GM21737 (cell line): ENCODE results near the gene PID1.

Experiments used
- ATAC-seq: cut with Tn5 transposase; IDR thresholded peaks from one replicate; pipeline ENCODE4 v1.9.1; 2021; ENCODE audit warnings: mild to moderate bottlenecking, moderate library complexity; ENCODE audit not compliant: unreplicated experiment

Gene PID1

DNA sequence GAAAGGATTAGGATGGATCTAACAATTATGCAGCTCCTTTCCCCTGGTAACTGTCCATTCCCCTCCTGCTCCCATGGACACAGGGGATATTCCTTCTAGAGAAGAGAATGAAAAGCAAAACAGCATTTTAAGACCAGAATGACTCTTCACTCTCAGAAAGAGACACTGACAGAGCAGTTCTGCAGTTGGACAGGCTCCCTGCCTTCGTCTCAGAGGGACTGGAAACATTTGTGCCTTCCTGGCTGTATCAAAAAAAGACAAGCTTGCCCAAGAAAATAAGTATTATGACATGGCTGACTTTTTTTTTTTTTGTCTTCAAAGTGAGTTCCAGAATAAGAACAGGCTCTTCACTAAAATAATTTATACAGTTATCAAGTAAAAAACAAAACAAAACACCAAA is 9.5 kb downstream of the PID1 start:
- no peak for ATAC-seq

DNA sequence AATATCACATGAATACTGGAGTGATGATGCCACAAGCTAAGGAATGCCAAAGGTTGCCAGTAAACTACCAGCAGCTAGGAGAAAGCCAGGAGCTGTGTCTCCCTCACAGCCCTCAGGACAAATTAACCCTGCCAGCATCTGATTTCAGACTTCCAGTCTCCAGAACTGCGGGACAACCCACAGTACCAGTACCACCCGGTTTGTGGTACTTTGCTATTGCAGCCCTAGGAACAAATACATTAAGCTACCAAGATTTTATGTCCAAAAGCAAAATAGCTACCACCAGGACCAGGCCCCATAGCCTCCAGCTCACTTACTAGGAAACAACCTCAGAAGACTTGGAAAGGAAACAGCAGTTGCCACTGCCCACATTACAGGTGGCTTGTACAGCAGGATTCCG is 10.0 kb downstream of the PID1 start:
- ATAC-seq: no peak

DNA sequence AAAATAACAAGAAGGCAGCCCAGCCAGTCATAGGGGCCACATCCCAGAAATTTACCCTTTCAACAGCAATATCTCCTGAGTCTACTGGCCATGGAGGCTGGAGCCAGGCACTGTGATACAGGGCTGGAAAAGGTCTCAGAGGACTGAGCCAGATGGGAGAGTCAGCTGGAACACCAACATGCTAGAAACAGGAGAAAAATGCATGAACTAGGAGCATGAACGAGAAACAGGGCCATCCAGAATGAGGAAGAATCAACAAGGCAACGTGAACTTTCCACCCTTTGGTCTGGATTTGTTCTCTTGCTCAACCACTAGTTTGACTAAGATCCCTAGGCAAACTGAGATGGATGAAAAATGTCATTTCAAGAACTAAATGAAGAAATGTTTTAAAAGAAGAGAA is 13.1 kb downstream of the PID1 start:
- no peak for ATAC-seq

DNA sequence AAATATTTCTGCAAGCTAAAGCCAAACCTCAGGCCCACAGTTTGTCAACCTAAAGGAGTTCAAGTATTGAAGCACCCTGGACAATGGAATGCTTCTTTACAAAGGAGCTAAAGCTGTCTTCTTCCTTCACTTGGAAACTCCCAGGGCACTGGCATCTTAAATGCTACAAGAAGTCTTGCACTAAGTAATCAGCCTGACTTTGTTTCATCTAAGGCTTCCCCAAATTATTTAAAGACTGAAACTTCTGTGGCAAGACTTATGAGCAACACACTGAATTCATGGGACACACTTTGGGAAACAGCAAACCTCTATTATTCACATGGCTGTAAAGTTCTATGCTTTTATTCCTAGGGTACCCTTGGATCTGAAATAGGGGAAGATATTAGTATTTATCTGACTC is 14.7 kb downstream of the PID1 start:
- ATAC-seq: no peak

DNA sequence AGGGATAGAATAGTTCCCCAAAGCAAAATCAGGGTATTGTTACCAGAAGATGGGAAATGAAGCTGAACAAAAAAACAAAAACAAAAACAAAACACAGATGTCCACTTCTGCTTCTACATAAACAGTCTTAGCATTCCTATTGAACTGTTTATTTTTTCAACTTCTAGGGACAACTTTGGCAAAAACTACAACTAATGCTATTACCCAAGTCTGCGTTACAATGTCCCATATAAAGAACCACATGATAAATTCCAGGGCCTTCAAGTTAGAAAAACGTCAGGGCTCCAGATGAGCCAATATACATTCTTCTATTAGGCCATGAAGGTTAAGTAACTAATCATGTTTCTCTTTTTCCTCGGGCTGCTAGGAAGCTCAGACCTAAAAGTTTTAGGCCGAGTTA is 16.9 kb downstream of the PID1 start:
- ATAC-seq: no peak

DNA sequence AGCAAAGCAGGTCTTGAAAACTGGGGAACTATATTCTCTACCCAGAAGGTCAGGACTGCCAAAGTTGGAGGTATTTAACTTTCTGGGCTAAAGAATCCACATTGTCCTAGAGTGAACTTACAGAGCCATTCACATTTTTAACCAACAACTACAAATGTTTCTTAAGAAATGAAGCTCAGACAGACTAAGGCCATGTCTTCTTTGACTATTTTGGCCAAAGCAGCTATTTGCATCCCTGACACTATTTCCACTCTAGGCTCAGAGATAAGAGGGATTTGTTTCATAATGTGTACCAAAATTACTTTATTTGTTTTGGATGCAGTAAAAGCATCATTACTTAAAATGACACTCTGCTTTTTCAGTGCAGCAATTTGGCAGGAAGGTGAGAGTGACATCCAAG is 18.1 kb downstream of the PID1 start:
- no peak for ATAC-seq

DNA sequence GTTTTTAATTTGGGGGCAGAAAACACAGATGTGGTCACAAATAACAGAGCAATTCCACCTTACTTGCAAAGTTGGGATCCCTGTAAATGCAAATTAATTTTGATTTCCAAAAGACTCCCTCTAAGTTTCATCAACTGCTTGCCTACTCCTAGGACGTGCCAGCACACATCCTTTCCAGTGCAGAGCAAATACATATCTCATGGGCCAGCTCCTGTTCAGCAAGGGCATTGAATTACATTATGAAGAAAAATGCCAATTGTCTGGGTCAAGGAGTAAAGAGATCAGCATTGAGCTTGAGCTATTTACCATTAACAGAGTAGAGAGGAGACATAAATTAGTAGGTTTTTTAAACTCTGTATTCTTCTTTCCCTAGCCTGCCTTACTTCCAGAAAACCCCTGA is 18.8 kb downstream of the PID1 start:
- ATAC-seq: no peak

DNA sequence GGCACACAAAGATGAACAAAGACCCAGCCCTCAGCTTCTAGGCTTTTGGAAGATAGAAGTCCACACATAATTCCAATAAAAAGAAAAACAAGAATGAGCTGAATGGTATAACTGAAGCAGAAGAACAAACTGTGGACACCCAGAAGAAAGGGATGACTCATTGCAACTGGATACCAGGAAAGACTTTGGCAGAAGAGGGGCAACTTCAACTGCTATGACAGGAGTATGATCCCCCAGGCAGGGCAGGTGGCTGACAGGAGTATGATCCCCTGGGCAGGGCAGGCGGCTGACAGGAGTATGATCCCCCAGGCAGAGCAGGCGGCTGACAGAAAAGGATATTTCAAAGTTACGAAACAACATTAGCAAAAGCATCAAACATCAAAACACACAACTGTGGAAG is 21.6 kb downstream of the PID1 start:
- ATAC-seq: no peak

DNA sequence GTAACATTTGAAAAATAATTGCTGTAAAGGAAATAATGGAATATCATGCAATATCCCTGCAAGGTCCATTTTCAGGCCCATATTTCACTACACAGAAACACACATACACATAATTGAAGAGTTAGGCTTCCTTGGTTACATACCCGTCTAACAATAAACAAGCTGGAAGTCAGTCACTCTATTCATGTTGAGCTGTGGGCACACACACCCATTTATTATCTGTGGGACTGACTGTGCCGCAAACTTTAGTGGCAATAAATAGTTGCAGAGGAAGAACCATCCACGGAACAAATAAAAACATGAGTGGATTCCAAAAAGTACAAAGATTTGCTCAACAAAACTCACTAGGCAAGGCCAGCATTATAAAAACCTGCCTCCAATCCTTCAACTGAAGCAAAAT is 24.8 kb downstream of the PID1 start:
- ATAC-seq: no peak

DNA sequence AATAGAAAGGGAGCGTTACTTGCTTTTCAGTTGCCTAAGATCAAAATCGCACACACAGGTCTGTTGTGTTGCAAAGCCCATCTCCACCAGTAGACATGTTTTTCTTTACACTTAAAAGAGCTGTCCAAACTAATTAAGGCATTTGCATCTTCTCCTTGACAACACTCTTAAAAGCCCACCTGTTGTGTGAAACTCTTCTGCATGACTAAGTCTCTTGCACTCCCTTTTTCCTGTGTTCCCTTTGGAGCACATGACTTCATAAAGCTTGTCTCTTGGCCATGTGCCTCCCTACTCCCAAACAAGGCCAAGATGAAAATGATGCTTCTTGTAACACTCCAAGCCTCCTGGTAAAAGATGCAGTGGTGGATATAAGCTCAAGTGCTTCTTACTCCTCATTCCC is 26.1 kb downstream of the PID1 start:
- no peak for ATAC-seq

DNA sequence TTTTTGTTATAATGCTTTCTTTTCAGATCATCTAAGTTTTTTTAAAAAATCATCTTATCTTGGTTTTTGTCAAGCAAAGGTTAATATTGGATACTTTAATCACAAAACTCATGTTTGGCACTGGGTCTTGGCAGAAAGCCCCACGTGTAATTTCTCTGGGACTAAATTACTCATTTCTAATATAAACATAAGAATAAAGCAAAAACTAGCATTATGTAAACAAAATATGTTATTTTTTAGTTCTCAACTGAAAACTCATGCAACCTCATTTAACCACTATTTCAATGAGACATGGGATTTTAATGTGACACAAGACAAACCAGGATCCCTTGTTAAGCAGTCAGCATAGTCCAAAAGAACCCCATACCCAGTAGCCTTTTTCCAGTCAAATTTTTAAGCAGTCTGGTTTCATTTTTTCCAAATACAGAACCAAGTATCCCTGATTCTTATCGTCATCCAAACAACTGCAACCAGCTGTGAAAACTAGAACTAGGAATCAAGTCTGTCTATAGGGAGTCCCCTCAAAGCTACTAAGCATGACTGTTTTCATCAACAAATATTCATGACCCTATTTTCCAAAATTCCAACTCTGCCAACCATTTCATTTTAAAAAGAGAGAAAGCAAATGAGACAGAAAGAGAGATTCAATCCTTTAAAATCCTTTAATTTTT is 27.1 kb downstream of the PID1 start:
- no peak for ATAC-seq

DNA sequence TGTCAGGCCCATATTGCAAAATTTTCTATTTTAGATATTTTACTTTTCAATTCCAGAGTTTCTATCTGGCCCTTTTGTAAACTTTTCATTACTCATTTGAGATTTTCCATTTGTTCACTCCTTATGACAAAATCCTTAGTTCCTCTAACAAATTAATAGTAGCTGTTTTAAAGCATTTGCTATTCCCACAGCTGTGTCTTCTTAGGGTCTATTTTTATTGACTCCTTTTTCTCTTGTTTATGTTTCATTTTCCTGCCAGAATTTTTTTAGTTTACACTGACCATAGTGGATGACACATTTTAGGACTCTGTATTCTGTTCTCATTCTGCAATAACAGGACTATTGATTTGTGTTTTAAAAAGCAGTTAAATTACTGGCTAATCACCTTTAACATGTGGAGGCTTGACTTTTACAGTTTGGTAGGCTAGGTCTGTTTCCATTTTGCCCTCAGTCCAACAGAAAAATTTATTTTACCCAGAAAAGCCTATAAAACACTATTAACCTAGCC is 30.0 kb downstream of the PID1 start:
- ATAC-seq: no peak

DNA sequence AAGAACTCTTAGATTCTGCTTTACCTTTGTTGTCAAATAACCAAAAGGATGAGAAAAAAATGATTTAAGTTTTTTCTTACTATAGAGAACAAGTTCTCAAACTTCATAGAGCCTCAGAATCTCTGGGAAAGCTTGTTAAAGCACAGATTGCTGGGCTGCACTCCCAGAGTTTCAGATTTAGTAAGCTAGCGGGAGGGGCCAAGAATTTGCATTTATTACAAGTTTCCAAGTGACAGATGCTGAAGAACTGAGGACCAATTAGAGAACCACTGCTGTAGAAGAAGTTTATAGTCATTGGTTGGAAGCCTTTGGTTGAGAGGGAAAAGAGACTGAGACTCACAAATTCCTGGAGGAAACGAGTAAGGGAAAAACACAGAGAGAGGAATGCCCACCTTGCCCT is 32.1 kb downstream of the PID1 start:
- ATAC-seq: no peak

DNA sequence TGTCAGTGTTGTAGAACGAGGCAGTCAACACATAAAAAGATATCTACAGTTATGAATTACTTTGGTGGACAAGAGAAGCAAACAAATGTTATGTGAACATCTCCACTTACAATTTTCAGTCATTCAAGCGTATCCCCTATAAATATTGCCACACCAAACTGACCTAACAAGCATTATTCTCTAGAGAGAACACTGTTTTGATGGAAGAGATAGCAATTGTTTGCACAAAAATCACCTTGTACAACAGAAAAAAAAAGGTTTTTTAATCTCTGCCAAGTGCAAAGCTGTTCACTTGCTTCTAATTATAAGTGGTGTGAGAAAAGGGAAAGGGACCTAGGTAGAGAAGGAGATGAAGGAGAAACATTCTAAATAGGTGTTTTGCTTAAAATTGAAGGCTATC is 33.8 kb downstream of the PID1 start:
- no peak for ATAC-seq

DNA sequence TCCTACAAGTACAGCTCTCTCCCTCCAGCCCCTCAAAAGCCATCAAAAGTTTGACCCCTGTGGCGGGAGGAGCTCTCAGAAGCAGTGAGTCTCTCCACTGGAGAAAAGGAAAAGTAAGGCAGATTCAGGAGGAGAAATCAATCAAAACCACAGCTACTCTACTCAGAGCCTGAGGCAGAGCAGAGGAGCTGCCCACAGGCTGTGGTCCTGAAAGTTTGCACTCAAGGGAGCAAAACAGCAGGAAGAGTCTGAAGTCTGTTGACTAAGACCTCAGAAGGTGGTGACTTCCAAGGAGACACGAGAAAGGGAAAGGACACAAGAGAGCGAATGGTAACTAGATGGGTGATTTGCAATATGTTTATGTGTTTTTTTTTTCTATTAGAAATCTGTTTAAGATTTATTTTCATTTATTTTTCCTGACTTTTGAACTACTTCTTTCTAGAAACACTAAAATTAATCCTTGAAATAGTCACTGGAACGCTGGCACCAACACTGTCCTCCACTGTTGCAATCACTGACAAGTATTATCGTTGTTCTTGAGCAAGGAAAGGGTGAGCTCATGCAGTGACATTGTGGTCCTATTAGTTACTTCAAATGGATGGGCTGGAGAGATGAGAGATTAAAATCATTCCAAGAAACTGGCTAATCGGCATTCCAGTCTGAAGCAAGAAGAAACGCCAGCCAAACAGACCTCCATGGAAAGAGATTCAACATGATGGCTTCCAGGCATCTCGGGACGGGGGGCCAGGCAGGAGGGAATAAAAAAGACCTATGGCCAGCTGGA is 35.8 kb downstream of the PID1 start:
- no peak for ATAC-seq

DNA sequence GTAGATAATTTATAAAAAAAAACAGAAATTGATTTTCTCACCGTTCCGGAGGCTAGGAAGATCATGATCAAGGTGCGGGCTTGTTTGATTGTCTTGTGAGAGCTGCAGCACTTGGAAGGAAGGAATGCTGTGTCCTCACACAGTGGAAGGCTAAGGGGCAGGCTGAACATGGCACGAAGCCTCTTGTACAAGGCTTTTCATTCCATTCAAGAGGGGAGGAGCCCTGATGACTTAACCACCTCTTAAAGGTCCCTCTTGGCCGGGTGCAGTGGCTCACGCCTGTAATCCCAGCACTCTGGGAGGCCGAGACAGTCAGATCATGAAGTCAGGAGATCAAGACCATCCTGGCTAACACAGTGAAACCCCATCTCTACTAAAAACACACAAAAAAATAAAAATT is 39.2 kb downstream of the PID1 start:
- ATAC-seq: no peak

DNA sequence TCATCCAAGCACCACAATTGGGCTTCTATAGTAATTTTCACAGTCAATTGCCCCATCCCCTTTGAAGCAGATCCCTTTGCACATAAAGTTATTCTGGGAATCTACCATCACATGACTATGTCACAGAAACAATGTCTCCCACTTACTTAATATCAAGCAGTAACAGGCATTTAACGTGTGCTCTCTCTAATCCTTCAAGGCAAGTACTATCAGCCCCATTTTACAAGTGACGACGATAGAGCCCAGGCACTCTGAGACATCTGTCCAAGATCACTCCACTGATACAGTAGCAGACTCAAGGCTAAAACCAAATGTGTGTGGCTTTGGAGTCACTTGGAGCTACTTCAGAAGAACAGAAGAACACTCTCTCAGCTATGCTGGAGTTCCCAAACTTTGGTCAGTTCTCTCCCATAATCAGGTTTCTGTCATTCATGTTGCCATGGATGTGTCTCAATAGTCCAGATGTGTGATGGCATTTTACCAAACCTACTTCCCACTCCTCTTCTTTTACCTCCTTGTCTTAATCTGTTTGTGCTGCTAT is 39.7 kb downstream of the PID1 start:
- ATAC-seq: no peak

DNA sequence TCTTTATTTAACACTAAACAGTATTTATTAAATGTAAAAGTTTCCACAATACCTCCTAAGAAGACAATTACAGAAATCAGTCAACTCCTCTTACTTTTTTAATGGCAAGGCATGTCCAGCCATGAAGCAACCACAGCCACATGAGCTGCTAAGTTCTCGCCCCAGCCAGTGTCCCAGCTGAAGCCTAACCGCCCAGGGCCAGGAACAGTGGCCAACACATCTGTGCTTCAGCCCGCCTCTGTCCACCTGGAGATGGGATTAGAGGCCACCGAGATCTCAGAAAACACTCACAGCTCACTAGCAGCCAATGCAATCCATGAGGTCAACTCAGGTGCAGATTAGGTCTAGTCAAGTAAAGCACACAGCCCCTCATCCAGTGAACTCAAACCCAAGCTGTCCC is 40.2 kb downstream of the PID1 start:
- ATAC-seq: no peak

DNA sequence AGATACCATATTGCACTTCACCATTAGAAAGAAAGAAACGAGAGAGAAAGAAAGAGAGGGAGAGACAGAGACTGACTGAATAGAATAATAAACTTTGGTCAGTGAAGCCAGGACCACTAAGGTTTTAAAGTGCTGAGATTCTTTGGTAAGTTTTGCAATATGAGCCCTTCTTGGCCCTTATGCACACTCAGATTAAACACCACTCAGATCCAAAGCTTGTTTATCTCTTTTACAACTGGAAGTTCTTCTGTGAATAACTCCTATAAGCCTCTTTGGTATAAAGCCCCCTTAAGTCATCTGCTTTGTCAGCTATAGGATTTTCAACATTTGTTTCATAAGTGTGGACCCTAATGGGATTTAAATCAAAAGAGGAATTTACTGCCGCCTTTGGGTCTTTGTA is 40.8 kb downstream of the PID1 start:
- no peak for ATAC-seq

DNA sequence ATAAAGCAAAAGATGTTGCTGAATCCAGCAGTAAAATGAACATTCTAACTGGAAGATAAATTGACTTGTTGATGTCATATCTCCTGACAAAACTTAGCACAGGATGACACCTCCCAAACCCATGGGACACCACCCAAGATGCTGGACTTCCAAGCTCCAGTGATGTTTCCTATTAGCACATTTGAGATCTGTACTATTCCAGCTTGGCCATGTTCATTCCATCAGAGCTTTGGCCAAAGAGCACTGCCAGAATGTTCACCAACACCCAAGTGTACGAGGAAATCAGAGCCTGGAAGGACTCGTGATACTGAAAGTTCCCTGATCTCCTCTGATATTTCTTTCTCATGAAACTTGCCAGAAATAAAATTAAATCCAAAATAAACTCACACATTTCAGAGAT is 44.7 kb downstream of the PID1 start:
- ATAC-seq: no peak

DNA sequence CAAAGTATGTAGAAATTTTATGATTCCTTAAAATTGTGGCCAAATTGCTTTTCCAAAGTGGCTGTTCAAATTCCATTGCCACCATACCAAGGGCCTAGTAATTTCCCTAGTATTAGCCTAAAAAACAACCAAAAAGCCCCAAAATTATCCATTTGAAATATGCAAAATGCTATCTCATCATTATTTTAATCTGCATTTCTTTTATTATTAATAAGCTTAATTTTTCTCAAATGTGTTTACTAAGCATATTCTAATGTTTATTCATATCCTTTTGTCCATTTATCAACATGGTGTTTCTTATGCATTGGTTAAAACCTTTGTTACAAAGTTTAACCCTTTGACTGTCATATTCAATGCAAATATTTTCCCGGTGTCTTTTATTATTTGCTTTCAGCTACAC is 48.0 kb downstream of the PID1 start:
- no peak for ATAC-seq

DNA sequence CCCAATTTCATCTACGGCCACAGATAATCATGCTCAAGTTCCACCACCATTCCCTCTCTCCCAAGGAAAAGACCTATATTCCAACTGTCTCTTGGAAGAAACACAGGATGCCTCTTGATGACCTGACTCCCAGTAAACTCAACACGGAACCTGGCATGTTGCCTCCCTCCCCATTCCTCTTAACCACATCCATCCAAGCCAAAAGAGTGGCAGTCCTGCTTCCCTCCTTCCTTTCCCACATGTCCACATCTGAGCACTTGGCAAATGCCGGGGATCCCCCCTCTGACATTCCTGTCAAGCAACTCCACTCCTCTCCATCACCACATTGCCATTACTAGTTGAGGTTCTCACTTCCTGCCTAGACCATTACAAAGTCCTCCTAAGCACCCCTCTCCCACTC is 49.4 kb downstream of the PID1 start:
- ATAC-seq: no peak
